ENCODE data around the gene FOXF2.

FOXF2 gene

DNA sequence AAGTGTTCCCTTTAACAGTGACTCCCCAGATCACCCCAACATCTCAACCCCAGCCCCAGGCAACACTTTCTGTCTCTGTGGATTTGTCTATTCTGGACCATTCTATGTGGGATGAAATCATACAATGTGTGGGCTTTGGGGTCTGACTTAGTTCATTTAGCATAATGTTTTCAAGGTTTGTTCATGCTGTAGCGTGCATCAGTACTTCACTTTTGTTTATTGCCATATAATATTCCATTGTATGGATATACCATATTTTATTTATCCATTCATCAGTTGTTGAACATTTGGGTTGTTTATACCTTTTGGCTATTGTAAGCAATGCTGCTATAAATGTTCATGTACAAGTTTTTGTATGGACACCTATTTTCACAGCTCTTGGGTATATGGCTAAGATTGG is 31.0 kb downstream of the FOXF2 start:
- DNase-seq = no peak
- no peak for TF ChIP-seq POLR2A (IDR thresholded peaks at IDR 0.05; ENCODE audit: low read length)
- no peak for TF ChIP-seq GATA1 (IDR thresholded peaks at IDR 0.05; ENCODE audit: low read depth, low read length)

DNA sequence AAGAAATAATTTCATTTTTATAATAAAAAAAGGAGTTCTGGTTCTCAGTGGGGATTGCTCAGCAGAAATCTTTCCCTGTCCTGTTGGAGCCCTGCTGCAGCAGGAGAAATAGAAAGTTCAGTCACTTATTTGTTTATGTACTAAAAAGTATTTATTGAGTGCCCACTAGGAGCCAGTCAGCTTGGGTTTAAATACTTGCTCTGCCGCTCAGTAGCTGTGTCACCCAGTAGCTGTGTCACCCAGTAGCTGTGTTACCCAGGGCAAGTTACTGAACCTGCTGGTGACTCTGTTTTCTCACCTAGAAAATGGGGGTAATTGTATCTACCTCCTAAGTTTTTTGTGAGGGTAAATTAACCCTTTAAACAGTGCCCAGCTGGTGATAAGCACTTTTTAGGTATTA is 32.9 kb downstream of the FOXF2 start:
- DNase-seq = no peak
- TF ChIP-seq GATA1 (IDR thresholded peaks at IDR 0.05; ENCODE audit: low read depth, low read length) = no peak
- TF ChIP-seq POLR2A (IDR thresholded peaks at IDR 0.05; ENCODE audit: low read length) = no peak

- no peak for DNase-seq
- TF ChIP-seq GATA1 (IDR thresholded peaks at IDR 0.05; ENCODE audit: low read depth, low read length) (no peak), POLR2A (IDR thresholded peaks at IDR 0.05; ENCODE audit: low read length) (no peak)
Observed at GRCh38 chr6:1423578-1423977, 34.2 kb downstream of the FOXF2 start.

DNA sequence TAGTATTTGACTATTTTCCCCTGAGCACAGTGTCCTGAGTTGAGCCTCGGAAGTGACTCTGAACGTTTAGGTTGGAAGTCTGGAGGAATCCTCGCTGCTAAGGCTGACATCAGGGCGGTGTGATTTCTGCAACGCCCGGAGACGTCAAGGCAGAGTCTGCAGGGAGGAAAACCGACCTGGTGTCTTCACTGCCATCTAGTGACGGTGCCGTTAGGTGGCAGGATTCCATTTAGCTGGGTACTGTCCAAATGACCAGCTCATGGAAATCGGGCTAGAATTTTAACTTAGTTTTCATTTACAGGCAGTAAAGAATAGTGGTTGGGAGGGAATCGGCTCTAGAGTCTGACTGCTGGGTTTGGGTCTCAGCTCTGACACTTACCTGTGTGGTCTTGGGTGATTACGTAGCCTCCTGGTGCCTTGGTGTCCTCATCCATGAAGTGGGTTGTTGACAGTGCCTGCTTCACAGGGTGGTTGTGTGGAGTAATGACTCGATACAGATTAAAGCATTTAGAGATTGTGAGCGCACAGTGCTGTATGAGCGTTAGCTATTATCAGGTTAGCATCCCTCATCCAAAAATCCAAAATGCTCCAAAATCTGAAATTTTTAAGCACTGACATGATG is 35.0 kb downstream of the FOXF2 start:
- DNase-seq = peak in 1 of 2 experiments; percentile 13
- TF ChIP-seq GATA1 (IDR thresholded peaks at IDR 0.05; ENCODE audit: low read depth, low read length) (no peak), POLR2A (IDR thresholded peaks at IDR 0.05; ENCODE audit: low read length) (no peak)

- TF ChIP-seq POLR2A (IDR thresholded peaks at IDR 0.05; ENCODE audit: low read length) (no peak), GATA1 (IDR thresholded peaks at IDR 0.05; ENCODE audit: low read depth, low read length) (no peak)
- DNase-seq = no peak
Observed at GRCh38 chr6:1426416-1426815, 37.0 kb downstream of the FOXF2 start.

DNA sequence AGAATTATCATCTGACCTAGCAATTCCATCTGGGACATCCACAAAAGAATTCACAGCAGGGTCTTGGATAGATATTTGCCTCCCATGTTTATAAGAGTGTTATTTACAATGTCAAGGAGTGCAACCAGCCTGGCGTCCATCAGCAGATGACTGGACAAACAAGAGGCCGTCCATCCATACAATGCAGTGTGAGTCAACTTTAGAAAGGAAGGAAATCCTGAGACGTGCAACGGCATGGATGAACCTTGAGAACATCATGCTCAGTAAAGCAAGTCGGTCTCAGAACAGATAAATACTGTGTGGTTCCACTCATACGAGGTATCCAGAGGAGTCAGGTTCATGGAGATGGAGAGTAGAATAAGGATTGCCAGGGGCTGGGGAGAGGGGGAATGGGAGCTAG is 46.4 kb downstream of the FOXF2 start:
- TF ChIP-seq GATA1 (IDR thresholded peaks at IDR 0.05; ENCODE audit: low read depth, low read length) (no peak), POLR2A (IDR thresholded peaks at IDR 0.05; ENCODE audit: low read length) (no peak)

GRCh38 chr6:1436334-1437306 is 47.2 kb downstream of the FOXF2 start:
- TF ChIP-seq GATA1 (IDR thresholded peaks at IDR 0.05; ENCODE audit: low read depth, low read length) (no peak), POLR2A (IDR thresholded peaks at IDR 0.05; ENCODE audit: low read length) (no peak)

More for the DNA sequence above, 46.4 kb downstream of the FOXF2 start:
- no peak for DNase-seq

GRCh38 chr6:1437553-1438406 is 48.4 kb downstream of the FOXF2 start:
- DNase-seq = no peak
- TF ChIP-seq GATA1 (IDR thresholded peaks at IDR 0.05; ENCODE audit: low read depth, low read length) (no peak), POLR2A (IDR thresholded peaks at IDR 0.05; ENCODE audit: low read length) (no peak)

More at GRCh38 chr6:1436334-1437306, 47.2 kb downstream of the FOXF2 start:
- DNase-seq = peak; percentile 30 to 58

GRCh38 chr6:1438471-1438881 is 49.1 kb downstream of the FOXF2 start:
- DNase-seq = no peak

GRCh38 chr6:1439349-1439748 is 50.0 kb downstream of the FOXF2 start:
- TF ChIP-seq GATA1 (IDR thresholded peaks at IDR 0.05; ENCODE audit: low read depth, low read length) = no peak
- TF ChIP-seq POLR2A (IDR thresholded peaks at IDR 0.05; ENCODE audit: low read length) = no peak
- DNase-seq = no peak

More at GRCh38 chr6:1438471-1438881, 49.1 kb downstream of the FOXF2 start:
- TF ChIP-seq GATA1 (IDR thresholded peaks at IDR 0.05; ENCODE audit: low read depth, low read length) (no peak), POLR2A (IDR thresholded peaks at IDR 0.05; ENCODE audit: low read length) (no peak)

- TF ChIP-seq GATA1 (IDR thresholded peaks at IDR 0.05; ENCODE audit: low read depth, low read length) = no peak
- no peak for DNase-seq
Observed at GRCh38 chr6:1442929-1443328, 53.6 kb downstream of the FOXF2 start.

Data from erythroblast (primary cell).